Measurements from ENCODE around the gene OTOF.
A peak's percentile ranks its signal among the peaks of the same experiment; 100 is the strongest.

The OTOF gene

DNA sequence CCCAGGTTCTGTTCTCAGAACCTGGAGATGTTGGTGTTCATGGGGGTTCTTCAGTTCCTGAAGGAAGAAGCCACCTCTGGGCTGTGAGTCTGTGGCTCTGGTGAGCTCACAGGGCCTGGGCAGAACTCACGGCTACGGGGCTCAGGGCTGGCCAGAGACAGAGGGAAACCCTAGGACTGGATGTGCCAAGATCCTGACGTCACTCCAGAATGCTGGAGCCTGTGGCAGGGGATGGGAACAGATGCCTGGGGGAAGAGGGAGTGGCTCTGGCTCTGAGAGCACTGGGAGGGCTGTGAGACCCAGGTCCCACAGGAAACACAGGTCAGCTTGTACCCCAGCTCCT, at the start of gene OTOF:
OTOF (minus strand) TSS at position 214 of the 343 bp plus-strand sequence.
- peak; percentile 9 for DNase-seq

DNA sequence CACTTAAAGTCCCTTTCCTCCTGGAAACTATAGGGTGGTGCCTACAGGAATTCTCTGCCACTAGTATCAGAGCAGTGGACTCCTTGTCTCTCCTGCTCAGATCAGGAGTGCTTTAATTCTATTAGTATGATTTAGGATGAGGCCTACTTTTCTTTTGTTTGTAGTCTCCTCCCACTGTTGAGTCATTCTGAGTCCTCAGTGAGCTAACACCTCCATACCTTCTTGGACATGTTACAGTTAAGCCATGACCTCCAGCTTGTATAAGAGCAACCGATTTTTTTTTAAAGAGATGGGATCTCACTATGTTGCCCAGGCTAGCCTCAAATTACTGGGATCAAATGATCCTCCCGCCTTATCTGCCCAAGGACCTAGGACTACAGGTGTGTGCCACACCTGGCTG, 48.7 kb upstream of the OTOF start:
- DNase-seq = no peak

DNA sequence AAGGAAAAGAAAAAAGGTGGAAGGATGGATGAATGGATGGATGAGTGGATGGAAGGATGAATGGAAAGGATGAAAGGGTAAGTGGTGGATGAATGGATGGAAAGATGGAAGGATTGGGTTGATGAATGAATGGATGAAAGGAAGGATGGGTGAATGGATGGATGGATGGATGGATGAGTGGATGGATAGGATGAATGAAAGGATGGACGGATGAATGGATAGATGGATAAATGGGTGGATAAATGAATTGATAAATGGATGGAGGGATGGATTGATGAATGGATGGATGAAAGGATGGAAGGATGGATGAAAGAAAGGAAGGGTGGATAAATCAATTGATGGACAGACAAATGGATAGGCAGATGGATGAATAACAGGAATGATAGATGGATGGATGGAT, 48.2 kb upstream of the OTOF start:
- no peak for DNase-seq

DNA sequence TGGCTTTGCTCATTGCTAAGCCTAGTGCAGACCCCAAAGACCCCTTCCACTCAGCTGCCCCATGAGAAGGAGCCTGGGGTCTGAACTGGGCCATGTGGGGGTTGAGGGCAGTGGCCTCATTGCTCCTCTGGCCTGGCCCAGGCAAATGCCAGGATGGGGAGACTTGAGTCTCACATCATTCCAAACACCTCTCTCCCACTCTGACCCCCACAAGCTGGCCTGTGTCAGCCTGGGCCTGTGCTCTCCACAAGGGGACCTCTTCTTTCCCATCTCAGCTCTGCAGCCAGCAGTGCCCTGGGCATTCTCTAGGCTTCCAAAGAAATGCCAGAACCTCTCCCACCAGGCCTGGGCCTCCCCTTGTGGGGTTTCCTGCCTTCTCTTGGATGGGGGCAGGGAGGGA, 45.8 kb upstream of the OTOF start:
- no peak for DNase-seq

DNA sequence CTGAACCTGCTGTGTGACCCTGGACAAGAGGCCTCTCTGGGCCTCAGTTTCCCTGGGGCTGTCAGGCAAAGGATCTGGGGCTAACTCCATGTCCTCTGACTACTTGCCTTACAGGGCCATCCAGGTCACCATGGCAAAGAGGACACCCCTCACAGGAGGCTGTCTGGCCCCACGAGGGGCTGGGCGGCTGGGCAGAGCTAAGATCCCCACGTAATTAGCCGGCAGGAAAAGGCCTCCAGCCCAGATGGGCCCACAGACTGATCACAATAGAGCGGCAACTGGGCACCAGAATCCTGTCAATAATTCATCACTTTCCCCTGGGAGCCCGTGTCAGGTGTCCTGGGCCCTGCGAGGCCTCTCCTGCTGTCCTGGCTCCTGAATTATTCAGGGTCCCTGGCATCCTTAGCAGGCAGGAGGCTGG, 44.8 kb upstream of the OTOF start:
- DNase-seq = no peak

DNA sequence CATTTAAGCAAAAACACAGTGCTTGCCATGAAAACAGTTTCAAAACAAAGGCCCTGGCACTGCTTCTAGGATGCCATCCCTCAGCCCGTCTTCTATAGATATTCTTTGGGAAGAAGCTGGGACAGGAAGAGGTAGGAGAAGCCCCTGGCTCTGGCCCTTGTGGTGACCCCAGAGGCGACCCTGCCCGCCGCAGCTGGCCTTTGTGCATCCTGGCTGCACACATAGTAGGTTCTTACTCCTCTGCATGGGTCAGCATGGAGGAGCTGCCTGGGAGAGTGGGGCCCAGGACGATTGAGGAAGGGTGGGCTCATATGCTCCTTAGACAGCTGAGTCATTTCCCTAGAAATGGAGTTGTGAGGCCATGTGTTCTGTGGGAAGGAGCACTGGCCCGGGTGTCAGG, 44.4 kb upstream of the OTOF start:
- no peak for DNase-seq

- no peak for DNase-seq
Observed at GRCh38 chr2:26521913-26522180, 43.9 kb upstream of the OTOF start.

GRCh38 chr2:26521054-26521912, 43.4 kb upstream of the OTOF start:
- DNase-seq = no peak

GRCh38 chr2:26520148-26520449, 42.2 kb upstream of the OTOF start:
- no peak for DNase-seq

DNA sequence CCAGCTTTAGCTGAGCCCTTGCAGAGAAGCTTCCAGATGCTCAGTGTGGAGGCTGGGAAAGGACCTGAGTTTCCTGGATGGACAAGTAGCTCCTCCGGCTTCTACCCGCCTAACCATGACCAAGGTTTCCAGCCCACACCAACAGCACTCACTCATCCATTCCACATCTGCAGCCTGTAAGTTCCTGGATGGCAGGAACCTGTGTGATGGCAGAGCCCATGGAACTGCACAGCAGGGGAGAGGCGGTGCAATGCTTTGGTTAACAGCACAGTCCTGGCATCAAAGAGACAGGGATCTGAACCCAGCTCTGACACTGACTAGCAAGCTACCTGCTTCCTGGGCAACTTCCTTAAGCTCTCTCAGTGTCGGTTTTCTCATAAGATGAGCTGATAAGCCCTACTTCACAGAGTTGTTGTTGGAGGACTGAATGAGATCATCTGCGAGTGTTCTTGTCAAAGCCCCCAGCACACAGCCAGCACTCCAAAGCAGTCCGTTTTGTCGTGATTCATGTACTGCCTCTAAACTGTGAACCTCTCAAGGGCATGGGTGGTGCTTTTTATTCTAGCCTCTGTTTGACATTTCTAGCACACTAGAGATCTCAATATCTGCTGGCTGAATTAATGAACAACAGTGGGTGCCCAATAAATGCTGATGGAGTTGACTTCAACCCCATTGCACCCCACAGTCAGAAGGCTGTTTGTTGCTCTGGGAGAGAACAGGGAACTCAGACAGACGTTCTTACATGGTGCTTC, 41.6 kb upstream of the OTOF start:
- DNase-seq = no peak

GRCh38 chr2:26516781-26517180, 38.9 kb upstream of the OTOF start:
- DNase-seq = no peak

DNA sequence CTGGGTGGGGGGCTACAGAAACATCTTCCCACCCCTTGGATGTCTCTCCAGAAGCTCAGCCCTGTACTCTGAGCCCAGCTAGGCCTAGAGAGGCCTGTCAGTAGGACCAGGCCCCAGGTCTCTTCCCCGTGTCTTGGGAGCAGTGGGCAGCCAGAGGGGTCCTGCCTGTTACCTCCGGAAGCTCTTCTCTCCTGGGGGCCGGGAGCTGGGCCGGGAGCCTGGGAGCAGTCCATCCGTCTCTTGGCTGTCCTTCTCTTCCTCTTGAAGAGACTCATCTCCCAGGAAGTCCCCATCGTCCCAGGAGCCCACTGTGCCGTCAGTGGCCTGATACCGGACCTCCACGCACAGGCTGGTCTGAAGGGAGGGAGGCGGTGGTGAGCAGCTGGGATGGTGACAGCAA, 38.3 kb upstream of the OTOF start:
- no peak for DNase-seq

- no peak for DNase-seq
Observed at GRCh38 chr2:26515771-26516170, 37.8 kb upstream of the OTOF start.

DNA sequence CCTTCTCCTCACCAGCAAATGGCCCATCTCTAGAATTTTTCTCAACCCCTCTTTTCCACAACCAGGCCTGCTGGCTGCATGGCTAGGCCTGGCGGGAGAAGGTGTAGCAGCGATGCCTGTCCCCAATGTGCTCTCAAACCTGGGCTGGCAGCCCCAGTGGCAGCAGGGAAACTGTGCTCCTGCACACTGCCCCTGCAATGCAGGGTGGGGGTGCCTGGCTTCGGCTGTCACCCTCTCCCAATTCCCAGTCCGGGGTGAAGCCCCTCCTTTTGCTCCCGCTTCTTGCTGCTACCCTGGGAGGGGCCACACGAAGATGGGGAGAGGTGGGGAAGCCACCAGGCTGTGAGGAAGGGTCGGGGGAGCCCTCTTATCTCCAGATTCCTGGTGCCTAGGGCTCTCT, 36.1 kb upstream of the OTOF start:
- no peak for DNase-seq

GRCh38 chr2:26513261-26513660, 35.3 kb upstream of the OTOF start:
- no peak for DNase-seq

DNA sequence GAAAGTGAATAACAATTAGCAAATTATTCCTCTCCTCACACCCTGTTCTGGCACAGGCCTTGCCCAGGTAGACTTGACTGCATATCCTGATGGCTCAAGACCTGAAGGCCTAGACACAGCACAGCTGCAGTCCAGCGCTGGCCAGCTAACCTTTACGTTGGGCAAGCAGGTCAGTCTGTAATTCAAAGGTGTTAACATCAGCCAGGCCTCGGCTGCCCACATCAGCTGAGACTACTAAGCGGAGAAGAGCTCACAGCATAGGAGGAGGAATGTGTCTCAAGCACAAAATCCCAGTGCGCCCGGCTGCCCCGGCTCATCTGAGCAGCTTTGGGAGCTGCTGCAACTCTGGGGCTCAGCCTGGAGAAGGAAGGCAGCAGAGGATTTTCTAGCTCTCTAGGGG, 33.5 kb upstream of the OTOF start:
- DNase-seq = no peak

GRCh38 chr2:26510344-26510973, 32.5 kb upstream of the OTOF start:
- DNase-seq = no peak

DNA sequence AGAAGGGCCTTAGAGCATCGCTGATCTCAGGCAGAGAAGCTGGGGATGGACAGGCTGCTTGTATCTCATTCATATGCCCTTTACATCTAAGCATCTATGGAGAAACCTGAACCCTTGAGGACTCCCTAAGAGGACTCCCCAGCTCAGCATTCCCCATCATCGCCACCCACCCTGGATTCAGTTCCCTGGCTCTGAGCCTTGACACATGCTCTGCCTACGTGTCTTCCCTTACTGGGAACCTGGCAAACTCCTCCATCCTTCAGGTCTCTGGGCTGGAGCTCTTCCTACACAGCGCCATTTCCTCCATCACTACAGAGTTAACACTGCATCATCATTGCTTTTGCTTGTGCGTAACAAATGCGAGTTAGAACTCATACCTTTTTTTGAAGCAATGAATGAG, 31.2 kb upstream of the OTOF start:
- no peak for DNase-seq

DNA sequence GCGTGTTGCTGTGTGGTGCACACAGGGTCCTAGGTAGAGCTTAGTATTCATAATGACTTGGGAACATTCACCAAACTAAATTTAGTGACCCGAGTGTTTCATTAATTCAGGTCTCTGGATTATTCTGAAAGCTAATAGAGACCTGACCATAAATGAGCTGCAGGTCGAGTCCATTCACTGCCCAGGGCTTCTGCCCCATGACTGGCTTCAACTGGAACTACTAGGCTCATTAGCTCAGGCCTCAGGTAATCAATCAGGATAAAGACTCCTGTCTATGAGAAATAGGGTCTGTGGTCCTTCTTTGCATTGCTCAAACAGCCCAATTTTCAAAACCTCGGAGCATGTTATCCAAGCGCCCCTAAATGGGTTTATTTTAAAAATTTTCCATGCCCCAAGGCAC, 30.0 kb upstream of the OTOF start:
- DNase-seq = no peak

GRCh38 chr2:26507088-26507487, 29.2 kb upstream of the OTOF start:
- no peak for DNase-seq

DNA sequence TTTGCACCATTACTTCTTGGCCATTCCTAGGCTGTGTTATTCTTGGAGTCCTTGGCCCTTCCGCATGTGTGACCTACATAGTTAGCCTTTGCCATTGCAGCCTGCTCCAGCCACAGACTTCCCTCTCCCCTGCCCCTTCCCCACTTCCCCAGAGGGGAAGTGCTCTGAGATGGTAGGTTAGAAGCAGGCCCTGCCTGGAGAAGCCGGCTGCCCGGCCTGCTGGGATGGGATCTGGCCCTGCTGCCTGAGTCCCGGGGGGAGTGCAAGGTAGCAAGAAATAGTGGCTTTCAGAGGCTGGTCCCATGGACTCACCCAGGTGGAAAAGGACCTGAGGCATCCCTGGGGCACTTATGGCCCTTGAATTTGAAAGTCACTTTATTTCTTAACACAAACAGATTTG, 28.4 kb upstream of the OTOF start:
- no peak for DNase-seq

DNA sequence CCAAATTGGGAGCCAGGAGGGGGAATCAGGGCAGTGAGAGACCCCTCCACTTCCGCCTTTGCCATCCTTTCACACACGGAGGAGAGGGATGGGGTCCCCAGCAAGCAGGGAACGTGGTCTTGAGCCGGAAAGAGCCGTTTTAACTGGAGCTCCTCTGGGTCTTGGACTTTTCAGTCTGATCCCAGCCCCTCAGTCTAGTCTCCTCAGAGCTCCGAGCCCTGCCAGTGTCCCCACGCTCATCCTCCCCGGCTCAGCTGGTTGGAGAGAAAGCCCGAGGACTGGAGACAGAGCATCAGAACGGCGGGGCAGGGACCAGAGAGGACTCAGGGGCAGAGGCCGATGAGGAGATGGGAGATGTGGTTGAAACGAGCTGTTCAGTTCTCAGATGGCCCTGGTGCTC, 26.1 kb upstream of the OTOF start:
- no peak for DNase-seq

DNA sequence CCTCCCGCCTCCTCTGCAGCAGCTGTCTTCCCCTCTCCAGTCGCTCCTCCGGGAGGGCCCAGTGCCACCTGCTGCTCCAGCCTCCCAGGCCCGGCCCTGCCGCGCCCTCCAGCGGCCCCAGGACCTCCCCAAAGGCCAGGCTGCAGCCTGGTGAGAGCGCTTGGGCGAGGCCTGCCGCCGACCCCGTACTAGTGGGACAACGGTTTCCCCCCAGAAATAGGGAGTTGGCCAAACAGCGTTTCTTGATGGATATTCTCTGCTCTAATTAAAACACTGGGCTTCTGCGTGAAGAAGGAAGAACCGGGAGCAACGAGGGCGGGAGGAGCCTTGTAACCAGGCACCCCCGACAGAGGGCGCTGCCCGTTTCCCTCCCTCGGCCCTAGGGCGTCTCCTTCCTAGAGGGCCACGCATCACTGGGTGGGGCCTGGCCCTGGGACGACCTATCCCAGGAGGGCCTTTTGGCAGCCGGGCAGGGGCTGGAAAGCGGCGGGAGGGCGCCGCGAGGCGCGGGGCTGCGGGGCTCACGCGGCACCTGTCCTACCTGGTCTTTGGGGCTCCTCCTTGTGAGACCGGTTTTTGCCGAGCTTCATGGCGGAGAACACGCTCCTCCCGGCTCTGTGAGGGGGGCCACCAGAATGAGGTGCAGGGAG, 25.4 kb upstream of the OTOF start:
- no peak for DNase-seq

DNA sequence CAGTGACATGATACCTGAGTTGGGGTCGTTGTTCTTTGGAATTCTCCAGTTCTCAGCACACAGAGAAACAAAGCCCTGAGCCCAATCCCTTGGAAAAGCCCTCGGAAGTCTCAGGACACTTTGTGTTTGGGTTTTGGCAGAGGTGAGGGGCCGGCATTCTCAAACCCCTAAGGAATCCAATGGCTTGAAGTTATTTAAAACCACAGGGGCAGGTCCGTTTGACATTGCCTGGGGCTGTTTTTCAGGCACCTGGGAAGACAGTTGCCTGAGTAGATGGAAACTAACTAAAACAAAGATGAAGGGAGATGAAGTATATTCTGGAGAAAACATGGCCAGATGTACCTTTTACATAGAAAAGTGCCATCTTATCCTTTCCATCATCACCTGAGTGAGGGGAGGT, 22.5 kb upstream of the OTOF start:
- no peak for DNase-seq

Measured in NCI-H1092 (cell line).